HepG2 (cell line): Measurements from ENCODE around the gene PEPD. TPM values are rescaled to one million over a fixed set of nuclear protein-coding genes. Genes with fewer than 3 reads are reported as not detected.
A peak's percentile ranks its signal among the peaks of the same experiment; 100 is the strongest.

ENCODE experiments used
- ARNTL ChIP-seq: sonication (generic); formaldehyde crosslinking; IDR thresholded peaks from 2 replicates; pipeline ENCODE4 v1.4.0; 2020; ENCODE audit warnings: mild to moderate bottlenecking, missing genetic modification reagents
- ERF ChIP-seq: IDR thresholded peaks from 2 replicates; pipeline ENCODE4 v1.6.1; 2018; ENCODE audit warnings: missing biosample characterization, missing genetic modification reagents
- IRF2 ChIP-seq: IDR thresholded peaks from 2 replicates; pipeline ENCODE4 v1.6.1; 2018; ENCODE audit warnings: missing genetic modification reagents, missing compliant biosample characterization
- KLF16 ChIP-seq, 2 experiments: sonication (generic) in 1 of 2; formaldehyde crosslinking in 1 of 2; IDR thresholded peaks; 2 replicates each; pipeline versions ENCODE4 v1.6.1 to v1.8.0; 2016 to 2023; ENCODE audit warnings: missing genetic modification reagents in 2 of 2, missing compliant biosample characterization in 1 of 2
- MEF2D ChIP-seq: sonication (generic); formaldehyde crosslinking; IDR thresholded peaks from 2 replicates; pipeline ENCODE4 v1.5.1; 2020; ENCODE audit warnings: mild to moderate bottlenecking, missing genetic modification reagents
- NFKB2 ChIP-seq: sonication (generic); formaldehyde crosslinking; IDR thresholded peaks from 2 replicates; pipeline ENCODE4 v1.4.0; 2020; ENCODE audit warnings: missing genetic modification reagents, borderline replicate concordance
- NR2F1 ChIP-seq, 2 experiments: fragments of 450-650 bp in 1 of 2; formaldehyde crosslinking in 1 of 2; IDR thresholded peaks; 2 replicates each; pipeline versions ENCODE4 v1.5.0 to v1.6.1; 2016 to 2020; ENCODE audit warnings: mild to moderate bottlenecking in 1 of 2, missing compliant biosample characterization in 1 of 2, missing genetic modification reagents in 1 of 2, moderate library complexity in 1 of 2
- POLR2A ChIP-seq, 2 experiments: IDR thresholded peaks; 2 replicates each; pipeline ENCODE4 v1.6.1; 2011; ENCODE audit warnings: low read depth in 2 of 2, low read length in 2 of 2, mild to moderate bottlenecking in 1 of 2, moderate library complexity in 1 of 2; ENCODE audit not compliant: insufficient read depth in 1 of 2
- RXRA ChIP-seq: sonication (generic); formaldehyde crosslinking; IDR thresholded peaks from 2 replicates; pipeline ENCODE4 v1.5.1; 2020; ENCODE audit warnings: missing genetic modification reagents
- SP2 ChIP-seq: sonication (generic); formaldehyde crosslinking; IDR thresholded peaks from 2 replicates; pipeline ENCODE4 v1.5.1; 2020; ENCODE audit warnings: mild to moderate bottlenecking, missing genetic modification reagents
- ZBTB38 ChIP-seq: sonication (generic); formaldehyde crosslinking; IDR thresholded peaks from 2 replicates; pipeline ENCODE4 v1.5.1; 2020; ENCODE audit warnings: mild to moderate bottlenecking, missing genetic modification reagents
- ZFX ChIP-seq: sonication (generic); formaldehyde crosslinking; IDR thresholded peaks from 2 replicates; pipeline ENCODE4 v1.4.0; 2020; ENCODE audit warnings: mild to moderate bottlenecking, low read depth, missing genetic modification reagents, moderate library complexity
- ZNF446 ChIP-seq: sonication (generic); formaldehyde crosslinking; IDR thresholded peaks from 2 replicates; pipeline ENCODE4 v1.5.0; 2020; ENCODE audit warnings: mild to moderate bottlenecking, missing genetic modification reagents
- ZNF577 ChIP-seq: sonication (generic); formaldehyde crosslinking; IDR thresholded peaks from 2 replicates; pipeline ENCODE4 v1.4.0; 2020; ENCODE audit warnings: mild to moderate bottlenecking, low read depth, missing genetic modification reagents, borderline replicate concordance
- ZNF598 ChIP-seq: sonication (generic); formaldehyde crosslinking; IDR thresholded peaks from 2 replicates; pipeline ENCODE4 v1.5.1; 2020; ENCODE audit warnings: mild to moderate bottlenecking, missing genetic modification reagents, borderline replicate concordance
- ZNF605 ChIP-seq: sonication (generic); formaldehyde crosslinking; IDR thresholded peaks from 2 replicates; pipeline ENCODE4 v1.8.0; 2022; ENCODE audit warnings: mild to moderate bottlenecking, missing genetic modification reagents
- polyA plus RNA-seq, 8 experiments: library from polyadenylated mRNA; depleted of rRNA in 3 of 8; stranded (reverse) in 7 of 8; unstranded in 1 of 8; fragments of >200 nt; fragmentation: Illumina TruSeq in 4 of 8; extraction: Trizol in 4 of 8; gene quantifications; 2 replicates each; pipeline versions ENCODE4 v1.2.1 to v1.2.3, GENCODE V29; 2011 to 2016; ENCODE audit warnings: low read depth in 4 of 8, missing spikeins in 1 of 8, mixed read lengths in 1 of 8; ENCODE audit not compliant: insufficient read depth in 1 of 8
- total RNA-seq, 5 experiments: library from RNA; depleted of rRNA; stranded (reverse); fragments of >200 nt; fragmentation: Illumina TruSeq; extraction: Trizol; gene quantifications; 2 replicates each; pipeline ENCODE4 v1.2.3, GENCODE V29; 2016; ENCODE audit warnings: low read depth in 1 of 5
- TF ChIP-seq, protein P1 (sequence below): sonication (generic); IDR thresholded peaks from 2 replicates; pipeline ENCODE4 v1.6.1; 2016; ENCODE audit warnings: low read depth, borderline replicate concordance
- TF ChIP-seq, protein P2 (sequence below): sonication (generic); formaldehyde crosslinking; IDR thresholded peaks from 2 replicates; pipeline ENCODE4 v1.4.0; 2020; ENCODE audit warnings: low read depth, mild to moderate bottlenecking, missing genetic modification reagents
- TF ChIP-seq, protein P3 (sequence below): sonication (generic); formaldehyde crosslinking; IDR thresholded peaks from 2 replicates; pipeline ENCODE4 v1.5.0; 2020; ENCODE audit warnings: missing genetic modification reagents
- TF ChIP-seq, protein P4 (sequence below): sonication (generic); formaldehyde crosslinking; IDR thresholded peaks from 2 replicates; pipeline ENCODE4 v1.4.0; 2020; ENCODE audit warnings: missing genetic modification reagents

Gene PEPD
- total and polyA plus RNA-seq, 2 of the 13 experiments (the other 11 are each of a cell fraction or from before 2014, with no cell fraction given): 60.7 to 75.1 TPM

DNA sequence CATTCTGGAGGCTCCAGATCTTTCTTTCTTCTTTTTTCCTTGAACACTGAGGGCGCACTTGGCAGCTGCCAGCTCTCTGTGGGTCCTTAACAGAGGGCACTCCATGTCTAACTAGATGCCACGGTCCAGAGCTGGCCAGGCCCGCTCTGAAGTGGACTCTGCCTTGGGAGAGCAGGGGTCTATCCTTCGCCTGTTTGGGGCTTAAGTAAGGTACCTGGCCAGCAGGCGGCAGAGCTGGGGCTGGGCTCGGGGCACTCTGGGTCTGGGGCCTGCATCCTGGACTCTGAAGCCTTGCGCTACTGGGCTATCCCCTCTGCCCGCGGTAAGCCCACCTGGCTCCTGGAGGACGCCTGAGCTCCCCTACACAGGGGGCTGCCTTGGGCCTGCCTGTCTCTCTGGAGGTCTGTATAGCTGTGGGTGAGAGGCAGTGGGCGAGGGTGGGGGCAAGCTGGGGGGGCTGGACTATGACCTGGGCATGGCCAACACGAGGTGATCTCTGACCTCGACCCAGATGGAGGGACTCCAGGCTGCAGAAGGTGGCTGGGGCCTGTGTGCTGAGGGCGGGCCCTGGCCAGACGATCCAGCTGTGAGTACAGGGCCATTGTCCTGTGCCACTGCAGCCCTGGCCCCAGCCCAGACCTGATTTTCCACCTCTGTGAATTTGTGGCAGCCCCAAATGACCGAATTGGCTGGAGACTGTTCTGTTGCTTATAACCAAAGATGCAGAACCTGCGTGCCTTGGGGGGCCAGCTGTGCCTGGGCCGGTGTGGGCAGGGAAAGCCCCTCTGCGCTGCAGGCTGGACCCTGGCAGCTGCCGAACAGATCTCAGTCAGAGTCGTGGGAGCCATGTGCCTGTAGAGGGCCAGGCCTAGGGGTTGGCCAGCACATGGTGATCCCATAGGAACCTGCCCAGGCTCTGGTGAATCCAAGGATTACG lies 121.6 kb downstream of the PEPD start (continued):
- TF ChIP-seq SP2 (CRISPR knock-in tag) (peak; percentile 25; the same call in 1 of the 2 replicates), ZNF577 (CRISPR knock-in tag) (no peak), ZNF446 (peak; percentile 23; the same call in 1 of the 2 replicates), ERF (CRISPR knock-in tag) (peak; percentile 43; the same call in 1 of the 2 replicates), NFKB2 (CRISPR knock-in tag) (no peak; the same call in 1 of the 2 replicates), IRF2 (0 out of 2 replicates have a peak, but pooled peaks have one; percentile 38), KLF16 (CRISPR knock-in tag; IDR thresholded peaks at IDR 0.05) (0 out of 4 replicates have a peak, but pooled peaks of 1 of the 2 experiments have one; percentile 32), ZNF605 (CRISPR knock-in tag) (0 out of 2 replicates have a peak, but pooled peaks have one; percentile 39), ZFX (CRISPR knock-in tag) (peak; percentile 80), RXRA (CRISPR knock-in tag) (peak; percentile 39; the same call in 1 of the 2 replicates), ARNTL (CRISPR knock-in tag) (peak; percentile 80), MEF2D (CRISPR knock-in tag) (peak; percentile 83; the same call in 1 of the 2 replicates), ZBTB38 (CRISPR knock-in tag) (peak; percentile 2), ZNF598 (CRISPR knock-in tag) (0 out of 2 replicates have a peak, but pooled peaks have one; percentile 32), NR2F1 (CRISPR knock-in tag; IDR thresholded peaks at IDR 0.05) (peak; percentile 72 to 78; a peak in 3 of 4 replicates), POLR2A (IDR thresholded peaks at IDR 0.05; ENCODE audit: insufficient read depth in 1 of 2, low read depth in 2 of 2, low read length in 2 of 2) (peak in 1 of 2 experiments; percentile 49; a peak in 1 of 4 replicates)
- TF ChIP-seq, protein P1, sequence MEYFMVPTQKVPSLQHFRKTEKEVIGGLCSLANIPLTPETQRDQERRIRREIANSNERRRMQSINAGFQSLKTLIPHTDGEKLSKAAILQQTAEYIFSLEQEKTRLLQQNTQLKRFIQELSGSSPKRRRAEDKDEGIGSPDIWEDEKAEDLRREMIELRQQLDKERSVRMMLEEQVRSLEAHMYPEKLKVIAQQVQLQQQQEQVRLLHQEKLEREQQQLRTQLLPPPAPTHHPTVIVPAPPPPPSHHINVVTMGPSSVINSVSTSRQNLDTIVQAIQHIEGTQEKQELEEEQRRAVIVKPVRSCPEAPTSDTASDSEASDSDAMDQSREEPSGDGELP: peak; percentile 87; the same call in 1 of the 2 replicates
- TF ChIP-seq, protein P2, sequence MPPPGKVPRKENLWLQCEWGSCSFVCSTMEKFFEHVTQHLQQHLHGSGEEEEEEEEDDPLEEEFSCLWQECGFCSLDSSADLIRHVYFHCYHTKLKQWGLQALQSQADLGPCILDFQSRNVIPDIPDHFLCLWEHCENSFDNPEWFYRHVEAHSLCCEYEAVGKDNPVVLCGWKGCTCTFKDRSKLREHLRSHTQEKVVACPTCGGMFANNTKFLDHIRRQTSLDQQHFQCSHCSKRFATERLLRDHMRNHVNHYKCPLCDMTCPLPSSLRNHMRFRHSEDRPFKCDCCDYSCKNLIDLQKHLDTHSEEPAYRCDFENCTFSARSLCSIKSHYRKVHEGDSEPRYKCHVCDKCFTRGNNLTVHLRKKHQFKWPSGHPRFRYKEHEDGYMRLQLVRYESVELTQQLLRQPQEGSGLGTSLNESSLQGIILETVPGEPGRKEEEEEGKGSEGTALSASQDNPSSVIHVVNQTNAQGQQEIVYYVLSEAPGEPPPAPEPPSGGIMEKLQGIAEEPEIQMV (CRISPR knock-in tag): no peak
- TF ChIP-seq, protein P3, sequence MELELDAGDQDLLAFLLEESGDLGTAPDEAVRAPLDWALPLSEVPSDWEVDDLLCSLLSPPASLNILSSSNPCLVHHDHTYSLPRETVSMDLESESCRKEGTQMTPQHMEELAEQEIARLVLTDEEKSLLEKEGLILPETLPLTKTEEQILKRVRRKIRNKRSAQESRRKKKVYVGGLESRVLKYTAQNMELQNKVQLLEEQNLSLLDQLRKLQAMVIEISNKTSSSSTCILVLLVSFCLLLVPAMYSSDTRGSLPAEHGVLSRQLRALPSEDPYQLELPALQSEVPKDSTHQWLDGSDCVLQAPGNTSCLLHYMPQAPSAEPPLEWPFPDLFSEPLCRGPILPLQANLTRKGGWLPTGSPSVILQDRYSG (CRISPR knock-in tag): no peak
- TF ChIP-seq, protein P4, sequence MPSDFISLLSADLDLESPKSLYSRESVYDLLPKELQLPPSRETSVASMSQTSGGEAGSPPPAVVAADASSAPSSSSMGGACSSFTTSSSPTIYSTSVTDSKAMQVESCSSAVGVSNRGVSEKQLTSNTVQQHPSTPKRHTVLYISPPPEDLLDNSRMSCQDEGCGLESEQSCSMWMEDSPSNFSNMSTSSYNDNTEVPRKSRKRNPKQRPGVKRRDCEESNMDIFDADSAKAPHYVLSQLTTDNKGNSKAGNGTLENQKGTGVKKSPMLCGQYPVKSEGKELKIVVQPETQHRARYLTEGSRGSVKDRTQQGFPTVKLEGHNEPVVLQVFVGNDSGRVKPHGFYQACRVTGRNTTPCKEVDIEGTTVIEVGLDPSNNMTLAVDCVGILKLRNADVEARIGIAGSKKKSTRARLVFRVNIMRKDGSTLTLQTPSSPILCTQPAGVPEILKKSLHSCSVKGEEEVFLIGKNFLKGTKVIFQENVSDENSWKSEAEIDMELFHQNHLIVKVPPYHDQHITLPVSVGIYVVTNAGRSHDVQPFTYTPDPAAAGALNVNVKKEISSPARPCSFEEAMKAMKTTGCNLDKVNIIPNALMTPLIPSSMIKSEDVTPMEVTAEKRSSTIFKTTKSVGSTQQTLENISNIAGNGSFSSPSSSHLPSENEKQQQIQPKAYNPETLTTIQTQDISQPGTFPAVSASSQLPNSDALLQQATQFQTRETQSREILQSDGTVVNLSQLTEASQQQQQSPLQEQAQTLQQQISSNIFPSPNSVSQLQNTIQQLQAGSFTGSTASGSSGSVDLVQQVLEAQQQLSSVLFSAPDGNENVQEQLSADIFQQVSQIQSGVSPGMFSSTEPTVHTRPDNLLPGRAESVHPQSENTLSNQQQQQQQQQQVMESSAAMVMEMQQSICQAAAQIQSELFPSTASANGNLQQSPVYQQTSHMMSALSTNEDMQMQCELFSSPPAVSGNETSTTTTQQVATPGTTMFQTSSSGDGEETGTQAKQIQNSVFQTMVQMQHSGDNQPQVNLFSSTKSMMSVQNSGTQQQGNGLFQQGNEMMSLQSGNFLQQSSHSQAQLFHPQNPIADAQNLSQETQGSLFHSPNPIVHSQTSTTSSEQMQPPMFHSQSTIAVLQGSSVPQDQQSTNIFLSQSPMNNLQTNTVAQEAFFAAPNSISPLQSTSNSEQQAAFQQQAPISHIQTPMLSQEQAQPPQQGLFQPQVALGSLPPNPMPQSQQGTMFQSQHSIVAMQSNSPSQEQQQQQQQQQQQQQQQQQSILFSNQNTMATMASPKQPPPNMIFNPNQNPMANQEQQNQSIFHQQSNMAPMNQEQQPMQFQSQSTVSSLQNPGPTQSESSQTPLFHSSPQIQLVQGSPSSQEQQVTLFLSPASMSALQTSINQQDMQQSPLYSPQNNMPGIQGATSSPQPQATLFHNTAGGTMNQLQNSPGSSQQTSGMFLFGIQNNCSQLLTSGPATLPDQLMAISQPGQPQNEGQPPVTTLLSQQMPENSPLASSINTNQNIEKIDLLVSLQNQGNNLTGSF (CRISPR knock-in tag): 0 out of 2 replicates have a peak, but pooled peaks have one; percentile 42
